Transverse colon (tissue), 4 donors: Measurements from ENCODE around the gene THSD4. TPM values are rescaled to one million over a fixed set of nuclear protein-coding genes. Genes with fewer than 3 reads are reported as not detected.

Source experiments
- DNase-seq: peaks from one replicate; pipeline ENCODE4 v3.0.0-alpha.2; 2019
- H3K27ac ChIP-seq, 4 donors: fragments of 200-600 bp; sonication (generic); 2 replicates each; pipeline ENCODE4 v1.5.1; 2016 to 2018; ENCODE audit warnings: inconsistent platforms in 4 of 4
- H3K27me3 ChIP-seq: fragments of 200-600 bp; sonication (generic); 2 replicates; pipeline ENCODE4 v1.5.1; 2017; ENCODE audit warnings: inconsistent platforms
- H3K36me3 ChIP-seq, 4 donors: fragments of 200-600 bp; sonication (generic); 2 replicates each; pipeline ENCODE4 v1.5.1; 2017 to 2019; ENCODE audit warnings: inconsistent platforms in 4 of 4
- H3K4me1 ChIP-seq, 4 donors: fragments of 200-600 bp; sonication (generic); 2 replicates each; pipeline ENCODE4 v1.5.1; 2017 to 2020; ENCODE audit warnings: inconsistent platforms in 4 of 4
- H3K4me3 ChIP-seq, 4 donors: fragments of 200-600 bp; sonication (generic); 1 replicate in 1 of 4; 2 replicates in 3 of 4; pipeline versions ENCODE4 v1.5.1 to v1.6.1; 2017 to 2019; ENCODE audit warnings: inconsistent platforms in 4 of 4
- H3K9me3 ChIP-seq, 2 donors: fragments of 200-600 bp; sonication (generic); 2 replicates each; pipeline ENCODE4 v1.5.1; 2017 to 2019; ENCODE audit warnings: inconsistent platforms in 2 of 2
- EP300 ChIP-seq: sonication (generic); formaldehyde crosslinking; IDR thresholded peaks from one replicate; pipeline ENCODE4 v1.6.1; 2017; ENCODE audit warnings: antibody characterized with exemption, low read depth
- POLR2A ChIP-seq: fragments of 450-650 bp; IDR thresholded peaks from one replicate; pipeline ENCODE4 v1.6.1; 2016; ENCODE audit warnings: antibody characterized with exemption, mild to moderate bottlenecking, moderate library complexity
- POLR2AphosphoS5 ChIP-seq, 3 donors: sonication (generic); formaldehyde crosslinking; IDR thresholded peaks; one replicate each; pipeline ENCODE4 v1.6.1; 2016; ENCODE audit warnings: antibody characterized with exemption in 3 of 3
- WGBS, 2 donors: methylation state at CpG; one replicate each; pipeline ENCODE4 v1.1.5; 2018; ENCODE audit warnings: low coverage in 1 of 2; 5-methylcytosine and 5-hydroxymethylcytosine counted together
- in situ Hi-C, 4 donors: fragments of 200-750 bp; cut with MboI; loops; one replicate each; pipeline versions ENCODE4 v1.15.0 to v1.15.1; 2017; ENCODE audit warnings: low sequenced_read_pairs in 3 of 4, low pct_ligation_motif_present in 1 of 4, low pct_unique_long_range_greater_than_20kb in 1 of 4
- intact Hi-C: fragments of 100-400 bp; cut with DNase I; formaldehyde crosslinking; loops from one replicate; pipeline ENCODE4 v1.15.1; 2023; ENCODE audit warnings: low total_unique reads
- total RNA-seq, 4 donors: library from RNA; depleted of rRNA; stranded (reverse); fragments of >200 nt; gene quantifications; one replicate each; pipeline ENCODE4 v1.1.0, GENCODE V29; 2016
- TF ChIP-seq, protein P1 (sequence below), 5 experiments: fragments of 200-600 bp in 3 of 5; fragments of 450-650 bp in 2 of 5; sonication (generic) in 3 of 5; IDR thresholded peaks; 1 replicate in 2 of 5; 2 replicates in 3 of 5; pipeline ENCODE4 v1.5.1; 2016 to 2017; ENCODE audit warnings: antibody characterized with exemption in 5 of 5, inconsistent platforms in 3 of 5, mild to moderate bottlenecking in 2 of 5, moderate library complexity in 1 of 5

Gene THSD4
- total RNA-seq, 4 donors from 2014 or later, result 13.3 to 57.2 (median 47.4) TPM

DNA sequence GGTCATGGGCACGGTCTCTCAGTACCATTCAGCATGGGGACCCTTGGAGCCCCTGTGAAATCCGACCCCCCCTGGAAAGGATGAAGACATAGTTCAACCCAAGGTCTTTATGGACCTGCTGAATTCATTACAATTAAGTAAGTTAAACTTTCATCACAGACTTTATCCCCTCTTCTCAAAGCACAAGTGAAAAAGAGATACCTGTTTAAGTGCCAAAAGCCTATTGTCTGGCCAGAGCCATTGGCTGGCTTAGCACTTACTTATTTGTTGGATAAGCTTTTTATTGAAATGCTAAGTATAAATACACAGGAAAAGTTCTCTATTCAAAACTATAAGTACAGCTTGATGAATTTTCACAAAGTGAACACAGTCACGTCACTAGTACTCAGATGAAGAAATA is 566.7 kb downstream of the THSD4 start:
- Histone ChIP-seq H3K4me3 (no peak overlapping the region), H3K27ac (no peak overlapping the region), H3K9me3 (no peaks in the 10 kb centered on the region), H3K27me3 (no peaks in the 10 kb centered on the region), H3K36me3 (no peaks in the 10 kb centered on the region), H3K4me1 (peaks cover 5 to 39% (median 25%) of the 10 kb centered on the region in 4 donors)
- DNase-seq, result no peak
- intact Hi-C loops, result no loop called here
- TF ChIP-seq, protein P1, sequence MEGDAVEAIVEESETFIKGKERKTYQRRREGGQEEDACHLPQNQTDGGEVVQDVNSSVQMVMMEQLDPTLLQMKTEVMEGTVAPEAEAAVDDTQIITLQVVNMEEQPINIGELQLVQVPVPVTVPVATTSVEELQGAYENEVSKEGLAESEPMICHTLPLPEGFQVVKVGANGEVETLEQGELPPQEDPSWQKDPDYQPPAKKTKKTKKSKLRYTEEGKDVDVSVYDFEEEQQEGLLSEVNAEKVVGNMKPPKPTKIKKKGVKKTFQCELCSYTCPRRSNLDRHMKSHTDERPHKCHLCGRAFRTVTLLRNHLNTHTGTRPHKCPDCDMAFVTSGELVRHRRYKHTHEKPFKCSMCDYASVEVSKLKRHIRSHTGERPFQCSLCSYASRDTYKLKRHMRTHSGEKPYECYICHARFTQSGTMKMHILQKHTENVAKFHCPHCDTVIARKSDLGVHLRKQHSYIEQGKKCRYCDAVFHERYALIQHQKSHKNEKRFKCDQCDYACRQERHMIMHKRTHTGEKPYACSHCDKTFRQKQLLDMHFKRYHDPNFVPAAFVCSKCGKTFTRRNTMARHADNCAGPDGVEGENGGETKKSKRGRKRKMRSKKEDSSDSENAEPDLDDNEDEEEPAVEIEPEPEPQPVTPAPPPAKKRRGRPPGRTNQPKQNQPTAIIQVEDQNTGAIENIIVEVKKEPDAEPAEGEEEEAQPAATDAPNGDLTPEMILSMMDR (IDR thresholded peaks at IDR 0.05), result no peak
- TF ChIP-seq POLR2AphosphoS5 (IDR thresholded peaks at IDR 0.05), result no peak
- no peak for TF ChIP-seq EP300
- TF ChIP-seq POLR2A, result no peak
- in situ Hi-C loops, result no loop called here
- WGBS, 2 donors, result 82 to 100% methylated on average over 1 to 3 of the region's 3 CpGs

DNA sequence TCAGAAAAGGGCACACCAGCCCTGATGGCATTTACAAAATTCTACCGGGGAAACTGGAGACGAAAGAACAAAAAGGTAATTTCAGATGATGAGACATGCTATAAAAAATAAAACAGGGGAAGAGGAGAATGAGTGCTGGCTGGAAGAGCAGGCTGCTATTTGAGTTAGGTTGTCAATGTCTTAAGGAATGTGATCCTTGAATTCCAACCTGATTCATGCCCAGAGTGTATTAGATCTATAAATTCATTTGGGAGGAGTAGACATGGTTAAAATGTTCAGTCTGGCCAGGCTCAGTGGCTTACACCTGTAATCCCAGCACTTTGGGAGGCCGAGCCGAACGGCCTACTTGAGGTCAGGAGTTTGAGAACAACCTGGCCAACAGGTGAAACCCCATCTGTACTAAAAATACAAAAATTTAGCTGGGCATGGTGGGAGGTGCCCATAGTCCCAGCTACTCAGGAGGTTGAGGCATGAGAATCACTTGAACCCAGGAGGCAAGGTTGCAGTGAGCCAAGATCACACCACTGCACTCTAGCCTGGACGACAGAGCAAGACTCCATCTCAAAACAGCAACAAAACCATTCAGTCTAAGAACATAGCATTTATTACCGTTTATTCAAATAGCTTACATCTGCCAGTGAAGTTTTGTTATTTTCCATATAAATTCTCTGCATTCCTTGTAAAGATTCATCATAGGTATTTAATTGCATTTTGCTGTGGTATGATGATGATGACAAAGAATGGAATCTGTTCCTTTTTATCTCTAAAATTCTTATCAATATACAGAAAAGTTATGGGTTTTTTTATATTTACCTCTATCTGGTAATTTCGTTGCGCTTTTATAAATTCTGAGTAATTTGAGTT is 568.4 kb downstream of the THSD4 start:
- in situ Hi-C loops, result no loop called here
- H3K27ac ChIP-seq, result no peak overlapping the region
- intact Hi-C loops, result no loop called here
- TF ChIP-seq, protein P1 (IDR thresholded peaks at IDR 0.05), result no peak
- TF ChIP-seq POLR2AphosphoS5 (IDR thresholded peaks at IDR 0.05), result no peak
- TF ChIP-seq POLR2A, result no peak
- no peak for TF ChIP-seq EP300
- peaks cover 5 to 25% (median 16%) of the 10 kb centered on the region in 4 donors for H3K4me1 ChIP-seq
- 58 to 75% methylated on average over 4 to 9 of the region's 9 CpGs for WGBS, 2 donors
- no peak for DNase-seq
- no peaks in the 10 kb centered on the region for H3K36me3 ChIP-seq
- no peaks in the 10 kb centered on the region for H3K27me3 ChIP-seq
- no peak overlapping the region for H3K4me3 ChIP-seq
- no peaks in the 10 kb centered on the region for H3K9me3 ChIP-seq

DNA sequence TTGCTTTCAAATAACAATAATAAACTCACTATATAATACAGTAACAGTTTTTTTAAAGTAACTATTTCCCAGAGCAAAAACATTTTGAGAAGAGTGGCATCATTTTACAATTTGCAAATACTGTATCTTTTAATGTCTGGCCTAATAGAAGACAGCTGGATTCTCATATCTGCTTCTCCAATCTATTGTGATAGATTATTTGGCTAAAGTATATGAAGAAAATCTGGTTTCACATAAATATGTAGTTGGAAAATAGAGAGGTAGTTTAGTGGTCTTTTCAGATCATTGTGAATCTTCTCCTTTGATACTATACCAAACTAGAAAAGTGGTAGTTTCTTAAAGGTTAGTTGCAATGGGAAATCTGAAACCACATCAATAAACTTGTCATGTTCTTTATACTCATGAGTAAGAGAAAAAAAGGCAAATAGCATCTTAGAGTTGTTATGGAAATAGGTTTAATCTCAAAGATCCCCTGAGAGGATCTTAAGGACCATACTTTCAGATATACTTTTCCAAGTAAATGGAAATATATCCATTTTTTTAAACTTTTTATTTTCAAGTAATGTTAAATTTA is 570.2 kb downstream of the THSD4 start:
- no peaks in the 10 kb centered on the region for H3K36me3 ChIP-seq
- no peak for TF ChIP-seq POLR2A
- no peak for TF ChIP-seq POLR2AphosphoS5 (IDR thresholded peaks at IDR 0.05)
- TF ChIP-seq, protein P1 (IDR thresholded peaks at IDR 0.05), result no peak
- TF ChIP-seq EP300, result no peak
- H3K4me1 ChIP-seq, result peaks cover 0 to 8% (median under 1%) of the 10 kb centered on the region in 4 donors
- no peak overlapping the region for H3K27ac ChIP-seq
- intact Hi-C loops, result no loop called here
- H3K9me3 ChIP-seq, result no peaks in the 10 kb centered on the region
- no peaks in the 10 kb centered on the region for H3K27me3 ChIP-seq
- H3K4me3 ChIP-seq, result no peak overlapping the region
- no peak for DNase-seq
- in situ Hi-C loops, result no loop called here

DNA sequence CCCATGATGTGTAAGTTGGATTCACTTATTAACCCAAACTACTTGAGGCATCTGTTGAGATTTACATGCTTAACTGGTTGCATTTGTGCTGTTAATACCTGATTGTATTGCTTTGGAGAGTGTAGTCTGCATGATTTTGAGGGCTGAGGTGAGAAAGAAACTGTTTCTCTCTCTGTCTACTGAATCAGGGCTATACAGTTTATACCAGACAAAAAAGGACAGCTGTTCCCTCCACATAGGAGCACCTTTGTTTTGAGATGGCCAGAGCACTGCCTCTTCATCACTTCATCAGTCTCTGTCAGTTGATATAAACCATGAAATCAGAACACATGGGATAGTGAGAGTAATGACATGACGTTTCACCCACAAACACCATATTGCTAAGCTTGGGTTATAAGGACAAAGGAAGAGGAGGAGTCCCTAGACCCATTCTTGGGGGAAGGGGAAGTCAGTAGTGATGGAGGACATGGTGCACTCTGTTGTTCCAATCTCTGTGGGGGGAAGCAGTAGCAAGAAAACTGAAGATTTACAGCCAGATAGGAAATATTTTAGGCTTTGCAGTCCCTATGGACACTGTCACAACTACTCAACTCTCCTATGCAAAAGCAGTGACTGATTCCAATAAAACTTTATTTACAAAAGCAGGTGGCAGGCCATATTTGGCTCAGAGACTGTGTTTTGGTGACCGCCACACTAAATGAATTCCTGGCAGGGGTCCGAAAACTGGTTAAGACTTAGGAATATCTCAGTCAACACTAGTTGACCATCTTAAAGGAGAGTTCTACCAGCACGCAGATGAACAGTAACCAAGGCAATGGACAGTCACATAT is 571.2 kb downstream of the THSD4 start:
- peaks cover 0 to 10% (median 3%) of the 10 kb centered on the region in 4 donors for H3K4me1 ChIP-seq
- intact Hi-C loops (no loop called here), in situ Hi-C loops (no loop called here)
- H3K36me3 ChIP-seq, result no peaks in the 10 kb centered on the region
- no peak for TF ChIP-seq EP300
- TF ChIP-seq, protein P1 (IDR thresholded peaks at IDR 0.05), result no peak
- TF ChIP-seq POLR2A, result no peak
- TF ChIP-seq POLR2AphosphoS5 (IDR thresholded peaks at IDR 0.05), result no peak
- H3K4me3 ChIP-seq, result no peak overlapping the region
- 90 to 96% methylated on average over 4 of the region's 4 CpGs for whole genome bisulfite sequencing, 2 donors
- DNase-seq, result no peak
- no peaks in the 10 kb centered on the region for H3K27me3 ChIP-seq
- H3K9me3 ChIP-seq, result no peaks in the 10 kb centered on the region
- no peak overlapping the region for H3K27ac ChIP-seq
